ENCODE results near the gene BEST4. TPM values are rescaled to one million over a fixed set of nuclear protein-coding genes. Genes with fewer than 3 reads are reported as not detected.

BEST4 gene
- total RNA-seq, 1 donor from 2014 or later, result 0.32 TPM

DNA sequence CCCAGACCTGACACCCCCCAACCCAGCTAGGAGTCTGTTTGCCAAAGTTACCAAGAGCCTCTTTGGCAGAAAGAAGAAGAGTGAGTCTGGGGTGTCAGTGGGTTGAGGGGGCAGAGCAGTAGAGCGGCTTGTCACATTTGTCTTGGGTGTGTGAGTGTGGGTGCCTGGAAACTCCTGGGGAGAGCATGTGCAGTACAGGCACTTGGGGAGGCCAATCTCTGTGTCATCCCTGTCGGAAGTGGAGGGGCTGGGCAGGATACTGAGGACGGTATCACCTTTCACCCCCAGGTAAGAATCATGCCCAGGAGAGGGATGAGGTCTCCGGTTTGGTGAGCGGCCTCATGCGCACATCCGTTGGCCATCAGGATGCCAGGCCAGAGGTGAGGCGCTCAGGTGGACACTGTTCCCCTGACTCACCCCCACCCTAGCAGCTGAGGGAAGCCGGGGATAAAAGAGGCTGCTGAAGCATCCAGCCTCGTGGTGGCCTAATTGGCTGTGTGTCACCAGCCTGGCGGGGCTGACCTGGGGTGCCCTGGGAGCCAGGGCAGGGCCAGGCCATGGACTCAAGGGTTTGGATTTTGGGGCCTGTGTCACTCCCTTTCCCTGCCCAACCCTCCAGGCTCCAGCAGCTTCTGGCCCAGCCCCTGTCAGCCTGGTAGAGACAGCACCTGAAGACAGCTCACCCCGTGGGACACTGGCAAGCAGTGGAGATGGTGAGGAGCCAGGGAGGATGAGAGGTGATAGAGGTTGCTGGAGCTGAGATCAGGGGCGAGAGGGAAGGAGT is 15.5 kb upstream of the BEST4 start:
- intact Hi-C loops (cut with micrococcal nuclease), result no loop called here

DNA sequence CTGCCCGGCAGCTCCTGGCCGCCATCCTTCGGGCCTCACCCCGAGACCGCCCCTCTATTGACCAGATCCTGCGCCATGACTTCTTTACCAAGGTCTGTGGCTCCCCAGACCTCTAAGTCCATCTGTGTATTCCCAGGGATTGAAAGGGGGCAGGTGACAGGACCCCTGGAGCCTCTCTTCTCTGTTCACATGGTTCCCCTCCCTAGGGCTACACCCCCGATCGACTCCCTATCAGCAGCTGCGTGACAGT is 15.0 kb upstream of the BEST4 start:
- intact Hi-C loops (cut with micrococcal nuclease), result no loop called here

DNA sequence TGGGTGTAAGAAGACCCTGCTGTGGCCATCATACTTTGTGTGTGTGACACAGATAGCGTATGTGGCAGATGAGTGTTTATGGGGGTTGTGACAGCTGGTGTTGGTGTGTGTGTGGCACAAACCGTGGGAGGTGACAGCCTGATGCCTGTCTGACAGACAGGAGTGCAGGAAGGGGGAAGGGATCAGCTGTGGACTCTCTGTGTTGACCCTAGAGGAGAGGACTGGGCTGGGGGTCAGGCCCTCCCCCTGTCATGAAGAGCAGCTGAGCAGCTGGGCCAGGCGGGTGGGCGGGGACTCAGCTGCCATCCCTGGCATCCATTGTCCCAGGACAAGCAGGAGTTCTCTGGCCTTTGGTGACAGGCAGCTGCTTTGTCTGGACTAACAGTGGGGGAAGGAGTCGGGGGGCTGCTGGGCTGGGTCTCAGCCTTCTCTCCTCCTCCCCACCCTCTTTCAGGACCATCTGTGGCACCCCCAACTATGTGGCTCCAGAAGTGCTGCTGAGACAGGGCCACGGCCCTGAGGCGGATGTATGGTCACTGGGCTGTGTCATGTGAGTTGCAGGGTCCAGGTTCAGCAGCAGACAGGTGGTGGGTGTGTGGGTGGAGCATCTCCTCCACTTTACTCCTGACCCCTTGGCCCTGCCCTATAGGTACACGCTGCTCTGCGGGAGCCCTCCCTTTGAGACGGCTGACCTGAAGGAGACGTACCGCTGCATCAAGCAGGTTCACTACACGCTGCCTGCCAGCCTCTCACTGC is 14.5 kb upstream of the BEST4 start:
- intact Hi-C loops (cut with micrococcal nuclease), result no loop called here

DNA sequence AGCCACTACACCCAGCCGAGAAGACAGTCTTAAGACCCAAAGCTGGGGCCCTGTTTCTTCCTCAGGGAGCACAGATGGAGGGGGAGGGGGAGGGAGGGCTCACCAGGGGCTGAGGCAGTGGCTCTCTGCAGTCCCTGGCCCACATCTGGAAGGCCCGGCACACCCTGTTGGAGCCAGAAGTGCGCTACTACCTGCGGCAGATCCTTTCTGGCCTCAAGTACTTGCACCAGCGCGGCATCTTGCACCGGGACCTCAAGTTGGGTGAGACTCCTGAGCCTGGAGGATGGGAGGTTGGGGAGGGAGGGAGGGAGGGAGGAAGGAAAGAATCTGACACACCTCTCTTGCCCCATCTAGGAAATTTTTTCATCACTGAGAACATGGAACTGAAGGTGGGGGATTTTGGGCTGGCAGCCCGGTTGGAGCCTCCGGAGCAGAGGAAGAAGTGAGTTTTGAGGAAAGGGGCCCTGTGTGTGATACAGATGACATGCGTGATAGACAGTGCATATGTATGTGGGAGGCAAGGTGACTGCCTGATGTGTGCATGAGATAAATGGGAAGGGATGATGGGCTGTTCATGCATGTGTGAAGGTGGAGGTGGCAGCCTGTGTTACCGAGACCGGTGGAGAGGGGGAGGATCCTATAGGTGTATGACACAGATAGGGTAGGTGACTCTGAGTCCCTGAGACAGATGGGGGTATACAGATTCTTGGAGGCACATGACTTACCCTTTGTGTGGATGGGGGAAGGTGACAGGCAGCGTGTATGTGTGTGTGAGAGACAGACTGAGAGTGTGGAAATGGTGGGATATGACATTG is 13.7 kb upstream of the BEST4 start:
- intact Hi-C loops (cut with micrococcal nuclease), result no loop called here

DNA sequence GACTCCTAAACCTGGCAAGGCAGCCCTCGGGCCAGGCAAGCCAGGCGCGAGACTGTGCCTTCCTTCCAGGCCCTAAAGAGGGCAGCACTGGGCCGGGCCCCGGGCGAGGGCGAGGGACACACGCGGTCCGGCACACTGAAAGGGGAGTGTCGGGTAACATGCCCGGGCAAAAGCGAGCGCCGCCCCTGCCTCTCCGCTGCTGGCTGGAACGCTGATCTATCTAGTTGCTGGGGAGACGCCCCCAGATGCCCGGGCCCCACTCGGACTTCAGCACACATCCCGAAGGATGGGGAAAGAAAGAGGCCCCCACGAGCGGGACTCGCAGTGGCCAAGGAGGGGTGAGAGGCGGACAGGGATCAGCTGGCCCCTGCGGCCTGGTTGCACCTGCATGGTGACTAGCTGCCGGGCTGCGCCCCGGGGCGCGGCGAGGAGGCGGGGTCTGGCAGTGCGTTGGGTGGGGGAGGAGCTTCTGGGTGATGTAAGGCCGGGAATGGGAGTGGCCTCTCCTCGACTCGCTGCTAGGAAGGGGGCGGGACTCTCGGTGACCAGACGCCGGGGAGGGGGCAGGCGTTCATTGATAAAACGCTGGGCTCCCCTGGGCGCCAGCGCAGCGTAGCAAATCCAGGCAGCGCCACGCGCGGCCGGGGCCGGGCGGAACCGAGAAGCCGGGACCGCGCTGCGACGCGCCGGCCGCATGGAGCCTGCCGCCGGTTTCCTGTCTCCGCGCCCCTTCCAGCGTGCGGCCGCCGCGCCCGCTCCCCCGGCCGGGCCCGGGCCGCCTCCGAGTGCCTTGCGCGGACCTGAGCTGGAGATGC is 12.0 kb upstream of the BEST4 start, which contains the start of gene PLK3:
Gene PLK3 (plus strand): TSS at position 608 of the 815 bp plus-strand sequence. CDS start 87 bp downstream, at position 695.
- intact Hi-C loops (cut with micrococcal nuclease), result loop anchor here (1.0 to 2.0 kb wide), 11 partner anchors 9 to 784 kb away; partner anchors contain the start of genes EIF2B3, KIF2C, NASP and RNU5D-1

DNA sequence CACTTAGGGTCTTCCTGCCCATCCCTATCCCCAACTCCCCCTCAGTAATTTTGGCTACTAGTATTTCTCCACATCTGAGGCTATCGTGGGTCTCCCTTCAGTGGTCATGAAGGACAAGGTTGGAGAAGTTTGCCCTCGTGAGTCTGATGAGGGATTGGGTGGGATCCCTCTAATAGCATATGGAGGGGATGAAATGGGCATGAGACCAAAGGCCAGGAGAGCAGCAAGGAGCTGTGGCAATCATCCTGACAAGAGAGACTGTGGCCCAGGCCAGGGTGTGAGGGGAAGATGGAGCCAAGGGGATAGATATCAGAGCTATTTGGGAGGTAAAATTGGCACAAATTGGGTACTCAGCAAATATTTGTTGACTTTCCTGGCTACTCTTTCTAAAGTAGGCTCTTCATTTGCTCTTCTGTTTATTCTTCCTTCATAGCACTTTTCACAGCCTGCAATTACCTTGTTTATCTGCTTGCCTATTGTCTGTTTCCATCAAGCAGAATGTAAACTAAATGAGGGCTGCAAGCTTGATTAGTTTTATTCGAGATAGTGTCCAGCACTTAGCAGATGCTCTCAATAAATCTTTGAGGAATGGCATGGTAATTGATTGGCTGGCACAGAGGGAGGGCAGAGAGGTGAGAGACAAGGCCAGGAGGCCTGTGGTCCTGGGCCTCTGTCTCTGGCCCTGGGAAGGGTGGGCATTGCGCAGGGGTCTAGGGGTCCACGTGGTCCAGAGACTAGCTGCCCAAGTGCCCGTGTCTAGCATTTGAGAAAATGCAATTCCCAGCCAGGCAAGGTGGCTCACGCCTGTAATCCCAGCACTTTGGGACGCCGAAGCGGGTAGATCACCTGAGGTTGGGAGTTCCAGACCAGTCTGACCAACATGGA is 10.8 kb upstream of the BEST4 start:
- intact Hi-C loops (cut with micrococcal nuclease), result loop anchor here (1.0 to 2.0 kb wide), 6 partner anchors 38 to 692 kb away; partner anchors contain the start of genes EIF2B3, KIF2C, TESK2 and UROD

DNA sequence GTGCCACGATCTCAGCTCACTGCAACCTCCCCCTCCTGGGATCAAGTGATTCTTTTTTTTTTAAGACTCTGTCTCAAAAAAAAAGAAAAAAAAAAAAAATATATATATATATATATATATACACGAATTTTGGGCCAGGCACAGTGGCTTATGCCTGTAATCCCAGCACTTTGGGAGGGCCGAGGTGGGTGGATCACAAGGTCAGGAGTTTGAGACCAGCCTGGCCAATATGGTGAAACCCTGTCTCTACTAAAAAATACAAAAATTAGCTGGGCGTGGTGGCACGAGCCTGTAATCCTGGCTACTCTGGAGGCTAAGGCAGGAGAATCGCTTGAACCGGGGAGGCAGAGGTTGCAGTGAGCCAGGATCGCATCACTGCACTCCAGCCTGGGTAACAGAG is 9.9 kb upstream of the BEST4 start:
- intact Hi-C loops (cut with micrococcal nuclease), result loop anchor here (2.0 kb wide), 1 partner anchor 693 kb away; the partner anchor contains the start of gene TESK2

DNA sequence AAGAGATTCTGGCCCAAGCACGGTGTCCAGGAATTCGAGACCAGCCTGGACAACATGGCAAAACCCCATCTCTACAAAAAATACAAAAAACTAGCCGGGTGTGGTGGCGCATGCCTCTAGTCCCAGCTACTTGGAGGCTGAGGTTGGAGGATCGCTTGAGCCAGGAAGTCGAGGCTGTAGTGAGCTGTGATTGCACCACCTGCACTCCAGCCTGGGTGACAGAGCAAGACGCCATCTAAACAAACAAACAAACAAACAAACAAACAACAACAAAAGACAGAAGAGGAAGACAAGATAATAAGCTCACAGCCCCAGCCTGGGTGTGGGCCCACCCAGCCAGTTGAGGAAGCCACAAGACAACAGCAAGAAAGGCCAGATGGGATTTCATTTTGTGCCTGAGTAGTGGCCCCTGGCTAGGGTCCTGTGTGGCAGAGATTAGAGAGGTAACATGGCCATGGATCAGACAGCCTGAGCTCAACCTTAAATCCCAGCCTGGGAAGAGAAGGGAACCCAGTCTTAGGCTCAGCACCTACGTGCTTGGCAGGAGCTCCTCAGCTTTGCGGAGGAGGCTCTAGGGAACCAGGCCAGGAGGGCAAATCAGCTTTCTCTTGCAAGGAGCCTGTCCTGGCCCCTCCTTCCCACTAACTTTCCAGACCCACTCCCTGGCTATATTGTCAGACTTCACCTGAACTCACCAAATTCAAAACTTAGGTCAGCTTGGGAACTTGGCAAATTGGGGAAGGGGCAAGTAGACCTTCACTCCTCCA is 4.9 kb upstream of the BEST4 start:
- intact Hi-C loops (cut with micrococcal nuclease), result no loop called here

DNA sequence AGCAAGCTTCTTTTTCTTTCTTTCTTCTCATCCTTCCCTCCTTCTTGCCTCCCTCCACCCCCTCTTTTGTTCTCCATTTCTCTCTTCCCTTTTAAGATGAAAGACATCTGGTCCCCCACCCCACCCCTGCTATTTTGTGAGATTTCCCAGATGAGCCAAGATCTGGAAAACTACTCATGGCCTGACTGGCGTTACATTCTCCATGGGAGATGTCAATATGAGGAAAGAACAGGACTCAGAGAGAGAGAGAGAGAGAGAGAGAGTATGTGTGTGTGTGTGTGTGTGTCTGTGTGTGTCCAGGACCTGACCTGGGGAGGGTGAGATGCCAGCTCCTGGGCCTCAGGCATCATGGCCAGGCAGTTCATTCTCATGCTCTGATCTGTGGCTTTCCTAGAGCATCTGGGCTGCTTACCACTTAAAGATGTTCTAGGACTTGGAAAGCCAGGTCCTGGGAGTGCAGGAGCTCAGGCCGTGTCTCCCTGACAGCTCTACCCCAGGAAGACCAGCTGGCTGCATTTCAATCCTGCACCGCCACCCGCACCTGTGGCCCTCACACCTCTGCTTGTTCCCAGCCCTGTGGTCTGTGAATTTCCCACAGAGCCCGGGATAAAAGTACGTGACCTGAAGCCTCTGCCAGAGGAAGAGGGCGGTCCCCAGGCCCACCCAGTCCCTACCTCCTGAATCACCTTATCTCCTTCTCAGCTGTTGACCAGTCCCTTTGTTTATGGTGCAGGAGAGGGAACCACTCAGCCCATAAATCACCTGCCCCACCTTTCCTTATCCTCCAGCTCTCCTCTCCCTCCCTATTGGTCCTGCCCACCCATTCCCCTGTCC is 3.2 kb upstream of the BEST4 start:
- intact Hi-C loops (cut with micrococcal nuclease), result no loop called here

DNA sequence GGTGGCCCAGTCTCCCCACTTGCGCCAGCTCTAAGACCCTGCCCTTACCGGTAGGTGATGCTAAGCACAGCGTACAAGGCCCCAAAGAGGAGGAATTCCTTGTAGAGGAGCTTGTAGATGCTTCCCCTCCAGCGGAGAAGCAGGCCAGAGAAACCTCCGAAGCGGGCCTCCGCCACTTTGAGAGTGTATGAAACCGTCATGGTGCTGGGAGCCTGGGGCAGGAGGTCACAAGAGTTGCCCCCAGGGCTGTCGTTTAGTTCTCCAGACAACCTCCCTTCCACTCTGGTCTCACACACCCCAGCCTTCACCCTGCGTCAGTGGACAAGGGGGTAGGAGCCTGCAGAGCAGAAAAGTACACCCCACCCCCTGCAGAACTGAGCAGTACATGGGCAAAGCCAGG is 464 bp downstream of the BEST4 start:
- intact Hi-C loops (cut with micrococcal nuclease), result loop anchor here (2.0 kb wide), 2 partner anchors 57 to 223 kb away; partner anchors contain the start of genes HECTD3 and RNU5D-1

DNA sequence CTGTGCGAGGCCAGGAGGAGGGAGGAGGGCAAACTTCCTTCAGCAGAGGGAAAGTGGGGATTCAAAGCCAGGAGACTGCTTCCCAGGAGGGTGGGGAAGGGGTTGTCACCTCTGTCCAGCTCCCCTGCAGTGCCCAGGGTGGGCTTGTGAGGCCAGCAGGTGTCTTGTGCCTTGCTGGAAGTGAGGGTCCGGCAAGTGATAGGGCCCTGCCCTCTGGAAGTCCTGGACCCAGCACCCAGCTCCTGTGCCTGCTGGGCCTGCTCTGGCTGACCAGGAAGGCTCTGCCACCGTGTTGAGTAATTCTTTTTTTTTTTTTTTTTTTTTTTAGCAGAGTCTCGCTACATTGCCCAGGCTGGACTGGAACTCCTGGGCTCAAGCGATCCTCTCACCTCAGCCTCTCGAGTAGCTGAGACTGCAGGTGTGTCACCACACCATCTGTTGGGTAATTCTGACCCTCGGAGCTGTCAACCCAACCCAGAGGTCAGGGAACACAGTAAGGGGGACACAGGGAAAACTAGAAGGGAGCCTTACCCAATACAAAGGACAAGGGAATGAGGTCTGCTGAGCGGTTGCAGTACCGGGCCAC is 1.0 kb downstream of the BEST4 start:
- intact Hi-C loops (cut with micrococcal nuclease), result loop anchor here (1.0 to 2.0 kb wide), 4 partner anchors 12 to 224 kb away; partner anchors contain the start of genes HECTD3, RNU5D-1 and RPS8

DNA sequence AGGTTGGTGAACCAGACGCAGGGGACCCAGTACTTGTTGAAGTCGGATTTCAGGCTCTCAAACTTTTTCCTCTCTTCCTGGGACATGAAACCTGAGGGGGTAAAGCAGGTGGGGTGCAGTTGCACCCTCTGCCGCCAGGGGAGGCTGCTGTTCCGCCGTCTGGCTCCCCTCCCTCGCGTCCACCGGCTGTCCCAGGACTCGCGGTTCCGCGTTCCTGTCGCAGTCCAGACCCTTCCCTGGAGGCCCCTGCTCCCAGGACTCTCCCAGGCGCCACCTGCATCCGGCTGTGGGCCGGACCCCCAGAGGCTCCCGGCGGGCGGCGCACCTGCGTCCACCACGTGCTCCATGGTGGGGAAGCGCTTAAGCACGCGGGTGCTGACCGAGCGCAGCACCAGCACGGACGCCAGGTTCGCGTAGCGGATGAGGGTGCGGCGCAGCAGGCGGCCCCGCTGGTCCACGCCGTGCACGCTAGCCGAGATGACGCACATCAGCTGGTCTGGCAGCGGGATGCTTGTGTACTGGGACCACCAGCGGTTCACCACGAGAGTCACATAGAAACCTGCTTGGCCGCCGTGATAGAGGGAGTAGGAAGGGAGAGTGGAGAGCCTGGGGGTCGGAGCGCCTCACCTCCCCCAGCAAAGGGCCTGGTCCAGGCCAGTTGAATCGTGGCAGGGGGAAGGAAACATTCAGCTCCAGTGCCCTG is 1.7 kb downstream of the BEST4 start:
- intact Hi-C loops (cut with micrococcal nuclease), result loop anchor here (1.0 to 2.0 kb wide), 4 partner anchors 11 to 225 kb away; partner anchors contain the start of genes HECTD3, RNU5D-1 and RPS8

DNA sequence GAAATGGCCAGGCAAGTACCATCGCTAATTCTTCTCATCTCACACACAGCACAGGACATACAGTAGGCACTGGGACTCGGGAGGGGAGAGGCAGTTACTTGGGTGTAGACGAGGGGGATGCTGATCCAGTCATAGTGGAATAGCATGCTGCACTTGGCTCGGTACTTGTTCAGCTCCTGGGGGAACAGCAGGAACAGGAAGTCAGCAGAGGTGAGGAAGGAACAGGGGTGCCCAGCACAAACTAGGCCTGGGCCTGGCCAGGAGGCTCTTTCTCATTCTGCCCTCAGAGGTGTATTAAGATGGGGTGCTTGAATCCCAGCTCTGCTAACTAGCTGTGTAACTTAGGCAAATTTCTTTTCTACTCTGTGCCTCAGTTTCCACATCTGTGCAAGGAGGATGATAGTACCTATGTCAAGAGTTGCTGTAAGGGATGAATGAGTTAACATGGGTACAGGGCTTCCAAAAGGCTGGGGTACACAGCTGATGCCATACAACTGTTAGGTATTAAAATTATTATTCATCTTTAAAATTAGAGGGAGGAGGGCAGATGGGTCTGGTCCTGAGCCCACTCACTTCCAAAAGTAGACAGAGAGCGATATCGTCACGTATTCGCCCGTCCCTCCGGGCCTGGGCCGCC is 2.4 kb downstream of the BEST4 start:
- intact Hi-C loops (cut with micrococcal nuclease), result loop anchor here (1.0 to 2.0 kb wide), 4 partner anchors 10 to 225 kb away; partner anchors contain the start of genes HECTD3, RNU5D-1 and RPS8

DNA sequence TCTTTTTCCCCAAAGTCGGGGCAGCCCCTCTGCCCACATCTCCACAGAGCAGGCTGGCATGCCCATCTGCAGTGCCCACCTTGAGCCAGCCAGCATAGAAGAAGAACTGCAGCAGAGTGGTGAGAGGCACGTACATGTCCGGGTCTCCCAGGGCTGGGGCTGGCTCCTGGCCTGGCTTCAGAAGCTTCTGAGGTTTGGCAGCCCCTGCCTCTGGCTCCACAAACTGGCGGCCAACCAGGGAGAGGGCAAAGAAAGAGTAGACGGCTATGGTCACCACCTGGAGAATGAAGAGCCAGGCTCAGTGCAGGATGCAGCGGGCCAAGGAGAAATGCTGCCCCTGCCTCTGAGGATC is 3.0 kb downstream of the BEST4 start:
- intact Hi-C loops (cut with micrococcal nuclease), result no loop called here

DNA sequence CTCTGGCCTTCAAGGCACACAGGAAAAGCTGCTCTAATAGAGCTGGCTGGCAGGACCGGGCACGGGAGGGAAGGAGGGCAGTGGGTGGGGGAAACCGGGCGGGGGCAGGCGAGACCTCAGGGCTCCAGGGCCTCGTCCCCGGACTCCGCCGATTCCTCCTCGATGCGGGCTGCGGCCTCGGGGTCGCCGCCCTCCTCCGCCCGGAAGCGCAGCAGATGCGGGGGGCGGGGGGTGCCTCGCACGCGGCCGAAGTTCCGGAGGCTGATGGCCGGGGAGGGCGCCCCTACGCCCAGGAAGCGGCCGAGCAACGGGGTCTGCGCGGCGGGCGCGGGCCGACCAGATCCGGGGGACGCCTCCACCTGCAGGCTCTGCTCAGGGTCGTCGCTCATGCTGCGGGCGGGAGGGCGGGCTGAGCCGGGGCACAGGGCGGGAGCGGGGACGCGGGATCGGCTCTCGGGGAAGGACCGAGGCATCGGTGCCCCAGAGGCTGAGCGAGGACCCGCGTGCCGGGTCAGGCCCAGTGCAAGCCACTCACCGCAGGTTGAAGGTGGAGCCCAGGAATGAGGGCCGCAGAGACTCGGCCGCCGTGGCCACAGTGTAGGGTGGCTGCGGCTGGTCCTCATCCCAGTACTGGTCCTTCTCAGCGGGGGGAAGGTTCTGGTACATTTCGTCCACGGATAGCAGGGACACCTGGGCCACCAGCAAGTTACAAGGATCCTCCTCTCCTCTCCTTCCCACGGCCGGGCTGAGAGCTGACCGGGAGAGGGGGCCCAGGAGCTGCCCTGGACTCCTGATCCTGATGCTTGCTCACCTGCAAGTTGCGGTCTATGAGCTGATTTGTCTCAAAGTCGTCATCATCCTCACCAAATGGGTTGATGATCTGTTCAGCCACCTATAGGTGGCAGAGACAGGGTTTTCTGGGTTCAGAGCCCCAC is 3.6 kb downstream of the BEST4 start:
- intact Hi-C loops (cut with micrococcal nuclease), result no loop called here
